Umbilical cord (tissue), 2 donors: ENCODE results near the gene CEP72. TPM values are rescaled to one million over a fixed set of nuclear protein-coding genes. Genes with fewer than 3 reads are reported as not detected.
"Not testable (repeated sequence)": the region's sequence is repeated elsewhere in the genome, so short reads cannot be mapped to it uniquely, and the experiment has no call there.

Experiments used
- DNase-seq: peaks from one replicate; pipeline ENCODE4 v3.0.0-alpha.2; 2015; ENCODE audit warnings: low spot score
- total RNA-seq: library from RNA; depleted of rRNA; stranded (reverse); fragments of >200 nt; gene quantifications from one replicate; pipeline ENCODE4 v1.2.3, GENCODE V29; 2014; ENCODE audit warnings: low replicate concordance; ENCODE audit not compliant: insufficient read depth

CEP72 gene
- total RNA-seq, 1 donor from 2014 or later, result 0.72 TPM

DNA sequence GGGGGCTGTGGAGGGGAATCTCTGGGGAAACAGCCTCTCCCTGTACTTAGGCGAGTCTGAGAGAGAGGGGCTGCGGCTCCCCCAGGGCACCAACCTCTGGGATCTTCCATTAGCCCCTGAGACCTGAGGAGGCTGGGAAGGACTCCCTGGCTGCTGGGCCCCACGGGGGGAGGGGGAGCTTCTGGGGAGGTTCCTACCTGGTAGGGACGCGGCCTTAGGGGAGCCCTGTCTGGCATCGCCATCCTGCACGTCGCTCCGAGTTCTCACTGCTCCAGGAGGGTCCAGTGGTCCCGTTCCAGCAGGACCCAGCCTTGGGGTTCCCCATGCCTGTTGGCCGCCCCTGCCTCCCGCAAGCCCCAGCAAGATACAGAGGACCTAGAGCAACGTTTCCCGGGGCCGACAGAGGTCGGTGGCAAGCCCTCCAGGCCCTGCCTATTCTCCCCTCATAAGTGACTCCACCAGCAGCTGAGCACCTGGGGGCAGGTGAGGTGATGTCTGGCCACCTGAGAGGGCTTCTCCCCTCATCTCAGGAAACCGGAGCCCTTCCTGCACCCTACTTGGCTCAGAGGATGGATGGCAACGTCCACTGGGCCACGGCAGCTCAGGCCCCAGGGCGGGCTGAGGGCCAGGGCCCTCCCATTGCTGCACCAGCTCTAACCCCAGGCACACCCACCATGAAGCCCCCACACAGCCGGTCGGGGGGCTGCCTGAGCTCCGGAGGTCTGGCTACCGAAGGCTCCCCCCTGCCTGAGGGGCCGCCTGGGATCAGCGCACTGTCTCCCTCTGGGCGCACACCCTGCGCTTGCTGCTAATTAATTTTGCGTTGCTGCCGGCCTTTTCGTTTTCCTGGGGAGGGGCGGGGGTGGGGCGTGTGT lies 58.5 kb downstream of the CEP72 start:
- DNase-seq, result no peak

DNA sequence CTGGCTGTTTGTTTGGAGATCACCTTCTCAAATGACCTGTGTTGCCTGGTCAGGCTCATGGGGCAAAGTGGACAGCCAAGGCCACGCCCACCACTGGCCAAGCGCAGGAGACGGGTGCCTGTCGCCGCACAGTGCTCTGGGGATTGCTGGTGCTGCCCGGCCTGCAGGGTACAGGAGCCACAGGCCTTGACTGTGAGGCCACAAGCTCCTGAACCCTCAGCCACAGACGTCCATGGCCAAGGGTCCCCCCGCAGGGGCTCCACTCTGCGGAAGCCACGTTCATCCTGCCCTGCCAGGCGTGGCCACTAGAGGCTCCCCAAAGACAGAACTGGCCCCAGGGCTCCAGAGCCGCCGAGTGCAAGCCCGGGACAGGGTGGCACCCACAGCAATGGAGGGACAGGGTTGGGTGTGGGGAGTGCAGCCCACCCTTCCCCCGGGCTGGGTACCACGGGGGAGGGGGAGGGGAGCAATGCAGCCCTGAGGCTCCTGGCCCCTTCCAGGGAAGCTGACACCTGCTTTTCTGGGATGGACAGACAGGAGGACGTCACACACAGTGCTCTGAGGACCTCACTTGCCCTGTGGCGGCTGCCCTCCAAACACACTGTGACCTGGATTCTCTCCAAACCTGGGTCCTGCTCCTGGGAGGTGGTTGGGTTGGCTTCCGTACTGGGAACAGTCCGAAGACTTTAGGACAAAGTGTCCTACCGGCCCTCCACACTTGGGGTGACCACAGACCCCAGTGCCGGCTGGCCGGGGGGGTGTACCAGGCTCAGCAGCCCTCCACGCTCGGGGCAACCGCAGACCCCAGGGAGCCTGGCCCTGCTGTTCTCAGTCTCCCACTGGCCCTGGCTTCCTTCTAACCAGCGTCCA lies 59.6 kb downstream of the CEP72 start:
- peak; percentile 63 for DNase-seq

DNA sequence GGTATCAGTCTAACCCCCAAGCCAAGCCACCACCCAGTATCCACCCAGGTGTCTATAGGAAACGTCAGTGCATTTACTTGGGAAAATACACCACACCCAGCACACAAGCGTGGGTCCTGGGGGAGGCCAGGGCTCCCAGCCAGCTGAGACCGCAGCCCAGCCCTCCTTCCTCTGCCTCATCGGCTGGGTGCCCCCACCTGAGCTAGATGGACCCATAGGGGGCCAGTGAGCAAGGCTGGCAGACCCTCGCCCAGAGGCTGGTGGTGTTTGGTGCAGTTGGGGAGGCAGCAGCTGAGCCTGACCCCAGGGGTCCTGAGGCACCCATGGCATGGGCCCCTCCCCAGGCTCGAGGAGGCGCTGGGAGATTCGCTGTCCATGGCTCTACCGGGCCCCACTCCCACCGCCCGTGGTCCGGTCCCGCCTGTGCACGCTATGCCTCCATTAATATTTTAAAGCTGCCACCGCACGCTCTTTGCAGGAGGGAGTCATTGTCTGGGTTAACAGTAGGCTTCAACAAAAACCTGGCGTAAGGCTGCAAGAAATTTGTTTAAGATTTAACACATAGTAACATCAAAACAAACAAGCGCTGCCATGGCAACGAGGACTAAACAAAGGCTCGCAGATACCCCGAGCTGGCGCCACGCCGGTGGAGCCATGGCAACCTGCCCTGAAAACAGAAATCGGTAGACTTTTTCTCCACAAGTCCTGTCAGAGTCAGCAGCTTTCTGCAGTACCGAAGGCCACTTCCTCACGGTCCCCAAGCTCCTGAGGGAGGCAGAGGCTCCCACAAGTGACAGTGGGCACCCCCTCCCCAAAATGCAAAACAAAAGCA lies 60.4 kb downstream of the CEP72 start:
- peak; percentile 82 for DNase-seq

DNA sequence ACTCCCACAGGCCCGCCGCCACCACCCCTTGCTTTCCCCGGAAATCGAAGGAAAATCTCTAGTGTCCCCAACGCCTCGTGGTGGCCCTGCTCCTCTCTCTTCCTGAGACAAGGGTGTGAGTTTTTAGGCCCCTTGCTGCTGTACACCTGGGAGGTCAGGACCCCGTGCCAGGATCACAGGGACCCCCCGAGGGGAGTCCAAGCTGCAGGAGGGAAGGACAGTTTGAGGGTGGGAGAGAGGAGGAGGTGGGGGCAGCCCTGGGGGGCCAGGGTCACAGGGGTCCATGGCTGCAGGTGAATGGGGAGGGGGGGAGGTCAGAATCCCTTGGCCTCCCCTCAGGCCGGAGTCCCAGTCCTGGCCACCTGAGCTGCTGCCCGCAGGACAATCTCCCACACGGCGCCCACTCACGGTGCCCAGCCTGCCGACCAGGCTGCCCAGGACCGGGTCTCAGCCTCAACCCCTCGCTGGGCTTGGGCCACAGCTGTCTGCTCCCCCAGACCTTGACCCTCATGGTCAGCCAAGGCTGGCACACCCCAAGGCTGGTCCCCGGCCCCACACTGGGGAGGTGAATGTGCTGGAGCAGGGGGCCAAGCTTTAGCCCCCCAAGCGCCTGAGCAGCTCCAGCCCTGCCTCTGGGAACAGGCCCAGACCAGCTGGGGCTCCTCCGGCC lies 61.2 kb downstream of the CEP72 start:
- DNase-seq, result no peak

DNA sequence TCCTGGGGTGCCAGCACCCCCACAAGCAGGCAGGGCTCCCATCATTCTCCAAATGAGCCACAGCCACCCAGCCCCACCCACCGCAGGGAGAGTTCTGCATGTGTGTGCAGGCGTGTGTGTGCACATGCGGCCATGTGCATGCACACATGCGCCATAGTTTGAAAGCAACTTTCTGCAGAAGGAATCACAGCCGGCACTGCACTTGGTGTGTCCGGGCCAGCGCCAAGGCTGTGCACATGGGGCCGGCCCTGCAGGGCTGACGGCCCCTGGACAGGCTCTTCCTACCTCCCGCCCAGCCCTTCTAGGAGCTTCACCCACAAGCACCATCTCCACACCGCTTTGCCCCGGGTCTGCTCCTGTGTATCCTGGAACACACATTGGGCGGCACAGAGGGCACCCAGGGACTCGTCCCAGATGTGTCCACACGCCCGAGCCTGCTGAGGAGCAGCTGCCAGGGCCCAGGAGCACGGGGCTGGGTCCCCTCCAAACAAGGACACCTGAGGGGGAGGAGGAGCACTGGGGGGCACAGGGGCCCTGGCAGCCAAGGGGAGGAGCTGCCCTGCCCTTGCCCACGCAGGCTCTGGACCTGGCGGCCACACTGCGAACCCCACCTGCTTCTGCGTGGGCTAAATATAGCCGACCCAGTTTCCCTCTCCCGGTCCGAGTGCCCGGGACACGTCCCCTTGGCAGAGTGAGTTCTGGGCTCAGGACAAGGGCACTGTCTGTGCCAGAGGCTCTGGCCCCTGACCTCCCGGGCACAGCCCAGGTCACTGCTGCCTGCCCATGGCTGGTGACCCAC lies 61.9 kb downstream of the CEP72 start:
- DNase-seq, result no peak

DNA sequence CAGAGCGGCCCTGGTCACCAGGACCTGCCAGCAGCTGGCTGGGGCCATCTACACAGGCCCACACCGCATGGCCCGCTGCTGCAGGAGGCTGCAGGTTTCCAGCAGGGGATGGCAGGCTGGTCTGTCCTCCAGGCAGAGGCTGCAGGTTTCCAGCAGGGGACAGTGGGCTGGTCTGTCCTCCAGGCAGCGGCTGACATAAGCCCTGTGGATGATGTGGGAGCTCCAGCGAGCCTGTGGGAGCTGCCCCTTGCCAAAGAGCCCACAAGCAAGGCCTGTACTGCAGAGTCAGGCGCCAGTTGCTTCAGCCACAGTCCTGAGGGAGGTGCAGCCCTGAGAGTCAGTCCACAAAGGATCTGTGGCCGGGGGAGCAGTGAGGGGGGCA lies 62.5 kb downstream of the CEP72 start:
- DNase-seq, result no peak

DNA sequence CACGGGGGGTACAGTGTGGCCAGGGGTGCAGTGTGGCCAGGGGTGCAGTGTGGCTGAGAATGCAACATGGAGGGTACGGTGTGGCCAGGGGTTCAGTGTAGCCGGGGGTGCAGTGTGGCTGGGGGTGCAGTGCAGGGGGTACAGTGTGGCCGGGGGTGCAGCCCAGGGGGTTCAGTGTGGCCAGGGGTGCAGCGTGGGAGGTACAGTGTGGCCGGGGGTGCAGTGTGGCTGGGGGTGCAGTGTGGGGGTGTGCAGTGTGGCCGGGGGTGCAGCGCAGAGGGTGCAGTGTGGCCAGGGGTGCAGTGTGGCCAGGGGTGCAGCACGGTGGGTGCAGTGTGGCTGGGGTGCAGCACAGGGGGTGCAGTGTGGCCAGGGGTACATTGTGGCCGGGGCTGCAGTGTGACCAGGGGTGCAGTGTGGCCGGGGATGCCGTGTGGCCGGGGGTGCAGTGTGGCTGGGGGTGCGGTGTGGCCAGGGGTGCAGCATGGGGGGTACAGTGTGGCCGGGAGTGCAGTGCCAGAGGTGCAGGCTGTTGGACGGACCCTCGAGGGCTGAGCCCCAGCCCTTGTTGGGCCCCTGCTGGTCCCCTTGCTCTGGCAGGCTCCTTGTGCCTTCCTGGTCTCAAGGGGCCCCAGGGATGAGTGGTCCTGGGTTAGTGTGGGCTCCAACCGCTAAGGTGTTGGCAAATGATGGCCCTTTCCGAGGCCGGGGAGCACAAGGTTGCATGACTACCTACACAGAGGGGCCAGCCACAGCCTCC lies 63.2 kb downstream of the CEP72 start:
- no peak for DNase-seq

DNA sequence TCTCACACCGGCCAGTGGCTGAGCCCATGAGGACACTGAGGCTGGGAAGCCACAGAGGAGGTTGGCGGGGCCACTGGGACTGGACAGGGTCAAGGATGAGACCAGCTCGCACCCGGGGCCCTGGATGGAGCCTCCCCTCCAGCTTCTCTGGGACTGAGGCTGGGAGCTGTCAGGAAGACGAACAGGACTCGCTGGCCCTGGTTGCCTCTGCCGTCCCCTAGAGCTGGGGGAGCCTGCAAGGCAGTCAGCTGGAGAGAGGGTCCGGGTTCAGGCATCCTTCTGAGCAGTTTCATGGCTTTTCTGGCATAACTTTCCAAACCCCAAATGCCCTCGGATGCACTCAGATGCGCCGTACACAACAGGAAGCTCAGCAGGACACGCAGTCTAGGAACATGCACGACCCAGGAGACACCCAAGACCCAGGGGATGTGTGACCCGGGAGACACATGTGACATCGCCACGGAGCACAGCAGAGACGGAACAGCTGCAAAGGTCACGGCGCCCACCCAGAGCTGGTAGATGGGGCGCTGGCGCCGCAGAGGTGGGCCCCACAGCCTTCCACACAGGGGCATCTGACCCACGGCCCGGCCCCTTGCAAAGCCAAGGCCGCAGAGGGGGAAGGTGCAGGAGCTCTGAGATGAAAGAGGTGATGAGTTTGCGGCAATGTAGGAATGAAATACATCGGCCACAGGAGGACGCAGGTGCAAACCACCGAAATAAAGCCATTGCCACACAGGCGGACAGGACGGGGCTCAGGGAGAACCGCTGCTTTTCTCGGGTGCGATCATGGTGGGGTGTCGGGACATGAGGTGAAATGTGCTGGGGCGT lies 63.9 kb downstream of the CEP72 start:
- no peak for DNase-seq

DNA sequence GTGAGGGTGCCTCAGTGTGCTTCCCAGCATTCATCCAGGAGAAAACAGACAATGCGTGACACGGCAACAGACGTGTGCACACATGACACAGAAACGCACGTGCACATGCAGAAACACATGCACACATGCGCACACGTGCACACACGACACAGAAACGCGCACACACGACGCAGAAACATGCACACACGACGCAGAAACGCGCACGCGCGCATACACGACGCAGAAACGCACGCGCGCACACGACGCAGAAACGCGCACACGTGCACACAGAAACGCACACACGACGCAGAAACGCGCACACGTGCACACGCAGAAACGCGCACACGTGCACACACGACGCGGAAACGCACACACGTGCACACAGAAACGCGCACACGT lies 64.5 kb downstream of the CEP72 start:
- DNase-seq, result no peak

DNA sequence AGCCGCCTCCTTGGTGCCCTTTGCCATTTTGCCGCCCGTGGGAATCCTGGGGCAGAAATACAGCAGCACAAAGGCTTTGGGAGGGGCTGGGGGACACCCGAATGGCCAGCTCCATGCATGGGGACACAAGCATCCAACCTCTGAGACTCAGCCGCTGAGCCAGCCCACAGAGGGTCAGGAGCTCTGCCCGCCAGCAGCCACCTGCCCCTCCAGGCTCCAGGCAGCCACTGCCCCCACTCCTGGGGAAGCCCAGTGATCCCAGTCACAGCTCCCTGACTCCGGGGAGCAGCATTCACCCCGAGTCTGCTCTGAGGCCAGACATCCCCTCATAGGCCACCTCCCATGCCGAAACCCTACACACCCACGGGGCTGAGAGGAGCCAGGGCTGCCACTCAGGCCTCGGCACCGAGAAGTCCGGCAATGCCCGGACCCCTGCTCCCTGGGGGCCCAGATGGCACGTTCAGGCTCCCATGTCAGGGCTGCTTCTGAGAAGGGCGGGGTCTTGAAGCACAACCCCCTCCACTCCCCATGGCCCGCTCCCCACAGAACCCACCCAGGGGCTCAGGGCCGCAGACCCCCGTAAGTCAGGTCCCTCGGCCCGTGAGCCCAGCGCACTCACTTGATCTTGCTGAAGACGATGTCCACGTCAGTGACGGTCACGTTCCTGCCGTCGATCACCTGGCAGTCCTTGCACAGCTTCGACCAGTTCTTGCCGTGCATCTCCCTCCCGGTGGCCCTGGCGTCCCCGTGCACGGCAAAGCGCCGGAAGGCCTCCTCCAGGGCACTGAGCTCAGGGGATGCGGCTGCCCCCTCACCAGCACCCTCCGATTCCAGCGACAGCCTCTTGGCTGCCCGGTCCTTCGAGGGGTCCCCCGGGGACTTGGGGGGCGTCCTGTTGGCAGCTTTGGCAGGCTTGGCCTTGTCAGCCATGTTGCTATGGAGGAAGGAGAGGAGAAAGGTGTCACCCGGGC lies 65.3 kb downstream of the CEP72 start:
- no peak for DNase-seq

DNA sequence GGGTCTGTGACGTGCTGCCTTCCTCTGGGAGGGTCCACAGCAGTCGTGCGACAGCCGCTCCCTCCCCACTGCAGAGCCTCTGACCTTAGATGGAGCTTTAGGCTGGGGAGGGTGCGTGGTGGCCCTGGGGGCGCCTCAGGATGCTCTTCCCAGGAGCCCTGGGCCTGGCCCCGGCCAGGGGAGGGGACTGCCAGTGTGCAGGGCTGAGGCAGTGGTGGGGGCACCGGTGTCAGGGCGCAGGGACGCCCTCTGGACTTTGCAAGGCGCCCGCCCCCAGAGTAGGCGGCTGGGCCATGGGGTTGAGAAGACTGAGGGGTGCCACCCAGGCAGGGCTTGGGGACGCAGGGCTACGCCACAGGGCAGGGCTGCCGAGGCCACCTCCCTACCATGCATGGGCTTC lies 66.4 kb downstream of the CEP72 start:
- not testable (repeated sequence) for DNase-seq

DNA sequence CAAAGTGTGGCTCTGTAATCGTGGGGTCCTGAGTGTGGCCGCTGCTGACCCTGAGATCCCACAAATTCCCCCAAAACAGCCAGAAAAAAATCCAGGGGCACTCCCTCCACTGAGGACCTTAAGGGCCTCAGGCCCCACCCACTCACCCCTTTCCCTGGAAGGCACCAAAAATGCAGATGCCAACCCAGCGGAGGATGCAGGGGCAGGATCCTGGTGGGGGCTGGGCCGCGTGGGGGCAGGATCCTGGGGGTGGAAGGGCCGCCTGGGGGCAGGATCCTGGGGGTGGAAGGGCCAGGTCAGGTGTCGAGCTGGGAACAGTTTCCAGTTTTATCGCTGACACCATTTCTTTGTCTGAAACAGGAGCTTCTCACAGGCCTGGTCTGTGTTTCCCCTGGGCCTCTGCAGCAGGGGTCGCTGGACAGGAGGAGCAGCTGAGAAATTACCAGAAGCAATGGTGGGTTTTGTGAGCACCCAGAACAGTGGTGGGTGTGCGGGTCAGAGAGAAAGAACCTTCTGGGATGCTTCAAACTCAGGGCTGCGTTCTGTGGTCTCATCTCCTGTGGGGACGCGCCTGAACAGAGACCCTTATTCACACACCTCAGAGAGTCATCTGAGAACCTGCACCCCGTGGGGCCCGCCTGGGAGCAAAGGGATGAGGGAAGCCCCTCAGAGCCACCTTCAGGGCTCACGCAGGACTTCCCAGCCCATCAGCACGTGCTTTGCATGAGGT lies 67.2 kb downstream of the CEP72 start:
- DNase-seq, result not testable (repeated sequence)

DNA sequence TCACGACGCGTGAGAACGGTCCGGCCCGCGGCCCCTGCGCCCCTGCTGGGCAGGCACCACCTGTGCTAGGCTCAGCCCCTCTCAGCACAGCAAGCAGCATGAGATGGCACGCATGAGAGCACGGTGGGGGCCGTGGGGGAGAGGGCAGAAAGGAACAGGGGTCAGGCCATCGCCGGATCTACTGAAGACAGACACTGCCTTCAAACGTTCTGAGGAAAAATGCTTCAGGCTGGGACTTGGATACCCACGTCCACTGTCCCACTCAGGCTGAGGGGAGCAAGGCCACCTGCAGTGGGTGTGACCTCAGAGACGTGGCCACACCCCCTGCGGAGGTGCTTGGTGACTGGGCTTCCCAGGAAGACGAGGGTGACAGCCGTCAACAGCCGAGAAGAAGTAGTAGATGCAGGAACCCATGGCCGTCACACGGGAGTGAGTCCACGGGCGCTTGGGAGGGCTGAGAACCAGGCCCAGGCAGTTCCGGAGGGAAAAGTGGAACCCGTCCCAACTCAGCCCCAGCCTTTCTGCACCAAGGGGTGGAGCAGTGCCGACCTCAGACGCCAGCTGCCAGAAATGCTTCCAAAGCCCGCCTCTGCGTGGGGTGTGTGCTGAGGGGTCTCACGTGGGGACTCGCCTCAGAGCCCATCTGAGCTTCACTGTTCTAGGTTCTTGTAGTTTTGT lies 68.1 kb downstream of the CEP72 start:
- not testable (repeated sequence) for DNase-seq

DNA sequence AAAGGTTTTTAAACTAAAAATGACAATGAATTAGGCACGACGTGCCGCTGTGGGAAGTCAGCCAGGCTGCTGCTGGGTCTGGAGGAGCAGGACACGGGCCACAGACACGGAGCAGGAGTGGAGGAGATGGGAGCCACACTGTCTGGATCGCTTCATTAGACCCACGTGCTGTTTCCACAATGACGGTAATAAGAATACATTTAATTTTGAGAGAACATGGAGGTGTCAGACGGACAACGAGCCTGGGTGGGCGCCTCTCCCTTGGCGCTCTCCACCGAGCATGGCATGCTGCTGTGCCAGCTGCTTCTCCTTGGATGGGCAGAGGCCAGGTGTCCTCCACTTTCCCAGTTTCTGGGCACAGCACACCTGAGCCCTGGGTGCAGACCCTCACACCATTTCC lies 68.7 kb downstream of the CEP72 start:
- not testable (repeated sequence) for DNase-seq

DNA sequence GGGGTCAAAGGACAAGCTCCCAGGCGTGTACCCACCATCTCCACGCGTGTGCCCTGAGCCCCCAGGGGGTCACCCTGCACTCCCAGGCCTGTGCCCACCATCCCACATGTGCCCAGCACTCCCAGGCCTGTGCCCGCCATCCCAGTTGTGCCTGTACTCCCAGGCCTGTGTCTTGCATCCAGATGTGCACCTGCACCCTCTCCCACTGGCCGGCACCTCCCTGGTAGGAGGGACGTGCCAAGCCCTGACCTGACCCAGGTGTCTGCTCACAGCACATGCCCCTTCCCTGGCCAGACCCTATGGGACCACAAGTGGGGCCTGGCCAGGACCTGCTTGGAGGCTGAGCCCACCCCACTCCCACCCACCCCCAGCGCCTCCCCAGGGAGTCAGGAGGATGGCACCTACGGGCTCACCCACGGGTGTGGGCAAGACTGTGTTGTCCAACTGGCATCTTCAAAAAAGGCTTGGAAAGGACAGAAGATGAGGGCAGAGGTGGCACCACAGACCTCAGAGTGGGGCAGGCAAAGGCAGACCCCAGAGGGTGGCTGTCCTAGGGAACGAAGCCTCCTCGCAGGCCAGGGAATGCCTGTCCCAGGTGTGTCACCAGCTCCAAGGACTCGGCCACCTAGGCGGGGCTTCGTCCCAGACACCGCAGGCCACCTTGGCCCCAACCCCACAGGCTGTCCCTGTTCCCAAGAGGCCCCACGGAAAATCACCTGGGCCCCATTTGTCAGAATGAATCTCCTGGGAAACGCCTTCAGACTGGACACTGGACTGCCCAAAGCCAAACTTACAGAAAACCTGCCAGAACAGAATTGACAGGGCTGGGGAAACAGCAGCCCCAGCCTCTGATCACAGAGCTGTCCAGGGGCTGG lies 69.4 kb downstream of the CEP72 start:
- DNase-seq, result not testable (repeated sequence)
